HG02623 (cell line): ENCODE measurements around the gene C4BPA.

Source experiments
- ATAC-seq: cut with Tn5 transposase; IDR thresholded peaks from one replicate; pipeline ENCODE4 v1.9.1; 2021; ENCODE audit warnings: moderate library complexity; ENCODE audit not compliant: unreplicated experiment

C4BPA gene

GRCh38 chr1:207179036-207179435 lies 75.0 kb downstream of the C4BPA start:
- no peak for ATAC-seq

- ATAC-seq, result no peak
These were observed 77.8 kb downstream of the C4BPA start for GRCh38 chr1:207181847-207182246.

GRCh38 chr1:207186503-207186902 lies 82.5 kb downstream of the C4BPA start:
- ATAC-seq, result no peak

GRCh38 chr1:207188901-207189300 lies 84.9 kb downstream of the C4BPA start:
- ATAC-seq, result no peak

GRCh38 chr1:207191061-207191460 lies 87.0 kb downstream of the C4BPA start:
- no peak for ATAC-seq

GRCh38 chr1:207191776-207192175 lies 87.7 kb downstream of the C4BPA start:
- ATAC-seq, result no peak

- ATAC-seq, result no peak
These were observed 90.2 kb downstream of the C4BPA start for GRCh38 chr1:207194197-207194596.
